PC-3 (cell line): ENCODE data around the gene ERBB4.

Experiments
- CTCF ChIP-seq: fragments of 300-600 bp; sonication (generic); conservative IDR thresholded peaks from 2 replicates; pipeline ENCODE4 v1.5.1; 2017; ENCODE audit warnings: antibody characterized with exemption, low read depth, mild to moderate bottlenecking, low read length
- EZH2 ChIP-seq: fragments of 300-600 bp; sonication (generic); IDR thresholded peaks from one replicate; pipeline ENCODE4 v1.6.1; 2017; ENCODE audit warnings: antibody characterized with exemption, mild to moderate bottlenecking, low read length; ENCODE audit not compliant: unreplicated experiment

DNA sequence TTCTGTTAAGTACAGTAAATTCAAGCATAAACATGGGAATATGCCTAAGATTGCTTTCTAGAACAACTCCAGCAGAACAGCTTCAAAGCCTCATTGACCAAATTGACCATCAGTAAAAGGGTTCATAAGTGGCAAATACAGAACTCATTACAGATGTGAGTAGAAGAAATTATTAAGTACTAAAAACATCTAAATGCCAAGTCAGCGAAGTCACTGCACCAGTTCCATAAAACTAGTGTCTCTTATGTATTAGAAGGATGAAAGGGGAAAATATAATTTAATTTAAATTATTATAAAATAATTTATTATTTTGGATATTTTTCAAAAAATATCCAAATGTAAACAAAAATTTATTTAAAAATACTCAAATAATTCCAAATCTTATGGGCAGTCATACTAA lies 553.2 kb downstream of the ERBB4 start:
- no peak for TF ChIP-seq CTCF
- no peak for TF ChIP-seq EZH2
